ENCODE data around the gene CDA. TPM values are rescaled to one million over a fixed set of nuclear protein-coding genes. Genes with fewer than 3 reads are reported as not detected.

CDA gene
- total and polyA plus RNA-seq, 10 of the 15 experiments (the other 5 are each of a cell fraction or from before 2014, with no cell fraction given) = not detected

- CTCF ChIA-PET = interaction anchor here (0.6 to 2.2 kb wide), 6 partner anchors 59 to 376 kb away, joined by 3 to 31 read pairs (median 4); partner anchors contain the start of genes DDOST and PINK1
- no TSS peak for BruUV-seq (replicated peaks)
- TF ChIP-seq NR2C2 (IDR thresholded peaks at IDR 0.05; ENCODE audit: borderline replicate concordance, control insufficient read depth, insufficient read length, low read depth) (no peak), SREBF1 (IDR thresholded peaks at IDR 0.05; ENCODE audit: low read length) (no peak), ZNF207 (IDR thresholded peaks at IDR 0.05; ENCODE audit: borderline replicate concordance) (no peak), NKRF (conservative IDR thresholded peaks at IDR 0.05) (no peak), E2F4 (IDR thresholded peaks at IDR 0.05; ENCODE audit: low read depth, low read length) (no peak), NFYA (IDR thresholded peaks at IDR 0.05; ENCODE audit: borderline replicate concordance, low read depth, low read length) (no peak)
Measured at GRCh38 chr1:20573987-20574386, 14.9 kb upstream of the CDA start.

More at GRCh38 chr1:20573987-20574386, 14.9 kb upstream of the CDA start:
- in situ Hi-C loops (cut with MboI) = no loop called here
- Histone ChIP-seq H3K9me3 (replicated peaks; ENCODE audit: control insufficient read depth, insufficient read depth, low read length) (no peaks in the 10 kb centered on the region; the same call in 2 of the 3 replicates), H3K27ac (ENCODE audit: control insufficient read depth, insufficient read depth) (no peak overlapping the region), H3K4me2 (ENCODE audit: control insufficient read depth, insufficient read depth) (no peak overlapping the region), H3K9ac (ENCODE audit: control insufficient read depth, insufficient read depth, low read length) (no peak overlapping the region), H3K36me3 (ENCODE audit: control insufficient read depth in 2 of 2, insufficient read depth in 2 of 2, low read length in 1 of 2) (no peaks in the 10 kb centered on the region), H2AFZ (ENCODE audit: control insufficient read depth, low read depth, low read length) (no peak overlapping the region), H3K4me1 (ENCODE audit: control insufficient read depth, insufficient read depth, low read length) (no peaks in the 10 kb centered on the region), H3K79me2 (ENCODE audit: control insufficient read depth, insufficient read depth, low read length) (no peaks in the 10 kb centered on the region), H3K4me3 (no peak overlapping the region), H4K20me1 (ENCODE audit: control insufficient read depth, insufficient read depth) (no peaks in the 10 kb centered on the region), H3K27me3 (replicated peaks in 1 of 2; ENCODE audit: control insufficient read depth in 2 of 2, insufficient read depth in 2 of 2, low read length in 1 of 2) (no peaks in the 10 kb centered on the region)
- no CpG with 5 or more reads among the region's 1 CpG for WGBS (ENCODE audit: insufficient coverage, insufficient replicate concordance, low lambda C conversion rate, missing lambda C conversion rate)
- RAD21 ChIA-PET (ENCODE audit: unreplicated experiment) = interaction anchor here (0.6 kb wide), 1 partner anchor 683 kb away, joined by 3 read pairs; no protein-coding TSS in a partner anchor
- DNase-seq (ENCODE audit: low read depth, low spot score) (no peak), ATAC-seq (no peak), FAIRE-seq (no peak)
- intact Hi-C loops (cut with micrococcal nuclease; ENCODE audit: unreplicated experiment) = no loop called here
- POLR2A ChIA-PET = interaction anchor here (0.5 kb wide), 1 partner anchor 22 kb away, joined by 4 read pairs; no protein-coding TSS in a partner anchor
- SMC1A ChIA-PET (ENCODE audit: uncharacterized antibody, unreplicated experiment) = interaction anchor here (0.6 to 0.7 kb wide), 3 partner anchors 9 to 939 kb away, joined by 3 read pairs; no protein-coding TSS in a partner anchor
